ENCODE results near the gene RCCD1. TPM values are rescaled to one million over a fixed set of nuclear protein-coding genes. Genes with fewer than 3 reads are reported as not detected.
"Not testable (repeated sequence)": the region's sequence is repeated elsewhere in the genome, so short reads cannot be mapped to it uniquely, and the experiment has no call there.

The RCCD1 gene
- total RNA-seq, 1 donor from 2014 or later, result 20.3 TPM

GRCh38 chr15:90907838-90908507 is 46.7 kb upstream of the RCCD1 start:
- no peak overlapping the region for H3K4me3 Mint-ChIP-seq
- no peaks in the 10 kb centered on the region for H3K9me3 Mint-ChIP-seq
- peaks cover 10% of the 10 kb centered on the region for H3K36me3 Mint-ChIP-seq
- no peaks in the 10 kb centered on the region for H3K4me1 Mint-ChIP-seq (ENCODE audit: unreplicated experiment)
- DNase-seq (ENCODE audit: extremely low spot score, unreplicated experiment), result no peak
- H3K27ac Mint-ChIP-seq, result no peak overlapping the region
- no peak for TF ChIP-seq CTCF (conservative IDR thresholded peaks at IDR 0.05)
- H3K27me3 Mint-ChIP-seq, result no peaks in the 10 kb centered on the region

- H3K4me3 Mint-ChIP-seq; H3K9me3 Mint-ChIP-seq; H3K27me3 Mint-ChIP-seq; DNase-seq (ENCODE audit: extremely low spot score, unreplicated experiment); H3K4me1 Mint-ChIP-seq (ENCODE audit: unreplicated experiment); H3K36me3 Mint-ChIP-seq; H3K27ac Mint-ChIP-seq: not testable (repeated sequence)
Observed at GRCh38 chr15:90909449-90909848, 45.2 kb upstream of the RCCD1 start.

- no peak for TF ChIP-seq CTCF (conservative IDR thresholded peaks at IDR 0.05)
- Mint-ChIP-seq H3K27ac (no peak overlapping the region), H3K36me3 (peaks cover 10% of the 10 kb centered on the region), H3K4me3 (no peak overlapping the region), H3K27me3 (no peaks in the 10 kb centered on the region), H3K9me3 (no peaks in the 10 kb centered on the region), H3K4me1 (ENCODE audit: unreplicated experiment) (no peaks in the 10 kb centered on the region)
- no peak for DNase-seq (ENCODE audit: extremely low spot score, unreplicated experiment)
Observed at GRCh38 chr15:90909976-90910375, 44.7 kb upstream of the RCCD1 start.

GRCh38 chr15:90910441-90911301 is 44.0 kb upstream of the RCCD1 start:
- no peak overlapping the region for H3K27ac Mint-ChIP-seq

GRCh38 chr15:90911302-90911623 is 43.4 kb upstream of the RCCD1 start:
- Mint-ChIP-seq H3K4me3 (no peak overlapping the region), H3K27ac (no peak overlapping the region), H3K36me3 (no peaks in the 10 kb centered on the region), H3K27me3 (no peaks in the 10 kb centered on the region), H3K4me1 (ENCODE audit: unreplicated experiment) (no peaks in the 10 kb centered on the region), H3K9me3 (no peaks in the 10 kb centered on the region)
- TF ChIP-seq CTCF (conservative IDR thresholded peaks at IDR 0.05), result no peak
- DNase-seq (ENCODE audit: extremely low spot score, unreplicated experiment), result no peak

More at GRCh38 chr15:90910441-90911301, 44.0 kb upstream of the RCCD1 start:
- H3K36me3 Mint-ChIP-seq, result peaks cover 5% of the 10 kb centered on the region
- H3K4me1 Mint-ChIP-seq (ENCODE audit: unreplicated experiment), result no peaks in the 10 kb centered on the region
- no peak for DNase-seq (ENCODE audit: extremely low spot score, unreplicated experiment)
- TF ChIP-seq CTCF (conservative IDR thresholded peaks at IDR 0.05), result no peak
- H3K4me3 Mint-ChIP-seq, result no peak overlapping the region
- no peaks in the 10 kb centered on the region for H3K27me3 Mint-ChIP-seq
- H3K9me3 Mint-ChIP-seq, result no peaks in the 10 kb centered on the region
